WTC11 (cell line): ENCODE measurements around the gene SIGMAR1.

ENCODE experiments used
- ATF6 ChIP-seq: sonication (generic); formaldehyde crosslinking; IDR thresholded peaks from 2 replicates; pipeline ENCODE4 v1.8.1; 2023; ENCODE audit warnings: mild to moderate bottlenecking, missing genetic modification reagents
- CTCF ChIP-seq: fragments of 200-600 bp; IDR thresholded peaks from 2 replicates; pipeline ENCODE4 v1.8.0; 2022; ENCODE audit warnings: antibody characterized with exemption
- FOXJ3 ChIP-seq: sonication (generic); formaldehyde crosslinking; IDR thresholded peaks from 2 replicates; pipeline ENCODE4 v1.9.0; 2021; ENCODE audit warnings: missing genetic modification reagents, mild to moderate bottlenecking, borderline replicate concordance
- HMGXB4 ChIP-seq: sonication (generic); formaldehyde crosslinking; IDR thresholded peaks from 2 replicates; pipeline ENCODE4 v1.8.1; 2023; ENCODE audit warnings: mild to moderate bottlenecking, moderate library complexity, missing genetic modification reagents
- IRF2 ChIP-seq: sonication (generic); formaldehyde crosslinking; IDR thresholded peaks from 2 replicates; pipeline ENCODE4 v1.8.0; 2022; ENCODE audit warnings: low read depth, missing genetic modification reagents, borderline replicate concordance
- JUN ChIP-seq: sonication (generic); formaldehyde crosslinking; IDR thresholded peaks from 2 replicates; pipeline ENCODE4 v1.8.0; 2023; ENCODE audit warnings: mild to moderate bottlenecking, missing genetic modification reagents
- MAX ChIP-seq: sonication (generic); formaldehyde crosslinking; IDR thresholded peaks from 2 replicates; pipeline ENCODE4 v1.8.0; 2022; ENCODE audit warnings: mild to moderate bottlenecking, missing genetic modification reagents
- PRDM15 ChIP-seq: sonication (generic); formaldehyde crosslinking; IDR thresholded peaks from 2 replicates; pipeline ENCODE4 v1.8.0; 2022; ENCODE audit warnings: missing genetic modification reagents
- USF1 ChIP-seq: sonication (generic); formaldehyde crosslinking; IDR thresholded peaks from 2 replicates; pipeline ENCODE4 v1.8.0; 2022; ENCODE audit warnings: mild to moderate bottlenecking, missing genetic modification reagents
- USF2 ChIP-seq: sonication (generic); formaldehyde crosslinking; IDR thresholded peaks from 2 replicates; pipeline ENCODE4 v1.8.1; 2023; ENCODE audit warnings: mild to moderate bottlenecking, missing genetic modification reagents, moderate library complexity
- ZNF121 ChIP-seq: sonication (generic); formaldehyde crosslinking; IDR thresholded peaks from 2 replicates; pipeline ENCODE4 v1.8.0; 2023; ENCODE audit warnings: missing genetic modification reagents

- no peak for TF ChIP-seq USF2 (CRISPR knock-in tag)
- no peak for TF ChIP-seq CTCF
- no peak for TF ChIP-seq ATF6
- no peak for TF ChIP-seq HMGXB4 (CRISPR knock-in tag)
- no peak for TF ChIP-seq FOXJ3 (CRISPR knock-in tag)
- TF ChIP-seq IRF2 (CRISPR knock-in tag), result no peak
- TF ChIP-seq ZNF121 (CRISPR knock-in tag), result no peak
- no peak for TF ChIP-seq USF1 (CRISPR knock-in tag)
- no peak for TF ChIP-seq MAX (CRISPR knock-in tag)
- no peak for TF ChIP-seq PRDM15 (CRISPR knock-in tag)
- TF ChIP-seq JUN (CRISPR knock-in tag), result no peak
Observed at GRCh38 chr9:34644766-34645314, 7.3 kb upstream of the SIGMAR1 start.
